Stomach (tissue), 9 donors: ENCODE measurements around the gene GNG4. TPM values are rescaled to one million over a fixed set of nuclear protein-coding genes. Genes with fewer than 3 reads are reported as not detected.
A peak's percentile ranks its signal among the peaks of the same experiment; 100 is the strongest.

Experiments
- DNase-seq, 2 donors: peaks; one replicate each; pipeline versions ENCODE4 v3.0.0 to v3.0.0-alpha.2; 2013 to 2019
- H3K27ac ChIP-seq, 5 donors: fragments of 200-600 bp in 4 of 5; sonication (generic) in 4 of 5; one replicate each; pipeline ENCODE4 v1.5.1; 2013 to 2019; ENCODE audit warnings: mild to moderate bottlenecking in 1 of 5, moderate library complexity in 1 of 5
- H3K27me3 ChIP-seq, 3 donors: fragments of 200-600 bp; sonication (generic); one replicate each; pipeline ENCODE4 v1.5.1; 2017 to 2019; ENCODE audit warnings: mixed run types in 1 of 3
- H3K36me3 ChIP-seq, 4 donors: fragments of 200-600 bp; sonication (generic); 1 replicate in 3 of 4; 2 replicates in 1 of 4; pipeline ENCODE4 v1.5.1; 2016 to 2019
- H3K4me1 ChIP-seq, 4 donors: fragments of 200-600 bp; sonication (generic); one replicate each; pipeline ENCODE4 v1.5.1; 2016 to 2019
- H3K4me3 ChIP-seq, 4 donors: fragments of 200-600 bp; sonication (generic) in 3 of 4; one replicate each; pipeline ENCODE4 v1.5.1; 2016 to 2019; ENCODE audit warnings: mild to moderate bottlenecking in 1 of 4
- H3K9me3 ChIP-seq, 4 donors: fragments of 200-600 bp; sonication (generic); one replicate each; pipeline ENCODE4 v1.5.1; 2016 to 2019
- EP300 ChIP-seq: sonication (generic); formaldehyde crosslinking; IDR thresholded peaks from one replicate; pipeline ENCODE4 v1.6.1; 2017; ENCODE audit warnings: antibody characterized with exemption
- POLR2A ChIP-seq, 4 donors: fragments of 450-650 bp; IDR thresholded peaks; one replicate each; pipeline ENCODE4 v1.6.1; 2016; ENCODE audit warnings: antibody characterized with exemption in 4 of 4, control low read depth in 2 of 4, mild to moderate bottlenecking in 1 of 4, moderate library complexity in 1 of 4
- POLR2AphosphoS5 ChIP-seq, 3 donors: sonication (generic); formaldehyde crosslinking; IDR thresholded peaks; one replicate each; pipeline ENCODE4 v1.6.1; 2016; ENCODE audit warnings: antibody characterized with exemption in 3 of 3
- WGBS, 5 donors: extraction: QIAGEN DNeasy Blood & Tissue Kit in 3 of 5; methylation state at CpG; one replicate each; pipeline versions ENCODE4 v1.1.5 to v1.1.7; 2013 to 2018; 5-methylcytosine and 5-hydroxymethylcytosine counted together
- intact Hi-C: fragments of 100-400 bp; cut with DNase I; formaldehyde crosslinking; loops from one replicate; pipeline ENCODE4 v1.15.1; 2023; ENCODE audit warnings: low total_unique reads
- polyA plus RNA-seq, 3 donors: library from polyadenylated mRNA; stranded (reverse); fragments of 200-250 nt; gene quantifications; one replicate each; pipeline ENCODE4 v1.2.3, GENCODE V29; 2013
- total RNA-seq, 5 donors: library from RNA; depleted of rRNA; stranded (reverse); fragments of >200 nt; gene quantifications; one replicate each; pipeline versions ENCODE4 v1.1.0 to v1.2.3, GENCODE V29; 2014 to 2016
- TF ChIP-seq, protein P1 (sequence below), 7 experiments: fragments of 450-650 bp in 4 of 7; fragments of 200-600 bp in 3 of 7; sonication (generic) in 3 of 7; IDR thresholded peaks; one replicate each; pipeline ENCODE4 v1.5.1; 2016 to 2019; ENCODE audit warnings: antibody characterized with exemption in 7 of 7, control low read depth in 2 of 7, mild to moderate bottlenecking in 1 of 7
- donor health status: healthy with polysubstance abuse.
- donor health status: Bipolar disorder and iron deficiency.
- donor health status: healthy.

GNG4 gene
- total and polyA plus RNA-seq, 8 donors = 0.58 to 5.1 (median 1.4) TPM; not detected in 1

DNA sequence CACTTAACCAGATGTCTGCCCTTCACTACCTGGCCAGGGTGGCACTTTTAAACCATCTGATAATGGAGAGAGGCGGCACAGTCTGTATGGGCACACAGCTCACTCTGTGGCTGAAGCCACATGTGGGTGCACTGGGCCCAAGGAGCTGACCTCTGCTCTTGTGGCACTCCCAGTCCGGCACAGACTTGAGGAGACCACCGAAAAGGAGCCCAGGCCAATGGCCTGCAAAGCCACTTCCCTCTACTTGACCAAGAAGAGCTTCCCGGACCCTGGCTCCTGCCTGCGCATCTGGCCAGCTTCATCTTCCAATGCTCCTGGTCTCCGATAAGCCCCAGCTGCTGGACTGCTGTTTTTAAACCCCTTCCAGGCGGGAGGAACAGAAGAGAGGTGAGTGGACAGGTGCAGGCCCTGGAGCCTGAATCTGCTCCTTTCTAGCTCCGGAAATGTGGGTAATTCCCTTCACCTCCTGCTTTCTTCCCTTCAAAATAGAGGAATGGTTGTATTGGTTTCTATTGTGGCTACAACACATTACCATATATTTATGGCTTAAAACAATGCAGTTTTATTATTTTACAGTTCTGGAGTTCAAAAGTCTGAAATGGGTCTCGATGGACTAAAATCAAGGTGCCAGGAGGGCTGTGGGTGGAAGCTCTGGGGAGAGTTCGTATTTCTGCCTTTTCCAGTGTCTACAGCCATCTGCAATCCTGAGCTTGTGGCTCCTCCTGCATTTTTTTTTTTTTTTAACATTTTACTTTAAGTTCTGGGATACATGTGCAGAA is 11.6 kb downstream of the GNG4 start:
- H3K4me1 ChIP-seq = peaks cover 0 to 7% (median 3%) of the 10 kb centered on the region in 4 donors
- H3K36me3 ChIP-seq = no peaks in the 10 kb centered on the region
- no peaks in the 10 kb centered on the region for H3K9me3 ChIP-seq
- intact Hi-C loops = no loop called here
- whole genome bisulfite sequencing, 5 donors = 73 to 92% (median 85%) methylated on average over 5 to 10 of the region's 10 CpGs
- no peak for TF ChIP-seq POLR2AphosphoS5 (IDR thresholded peaks at IDR 0.05)
- no peak for TF ChIP-seq POLR2A (IDR thresholded peaks at IDR 0.05)
- TF ChIP-seq EP300 = no peak
- TF ChIP-seq, protein P1, sequence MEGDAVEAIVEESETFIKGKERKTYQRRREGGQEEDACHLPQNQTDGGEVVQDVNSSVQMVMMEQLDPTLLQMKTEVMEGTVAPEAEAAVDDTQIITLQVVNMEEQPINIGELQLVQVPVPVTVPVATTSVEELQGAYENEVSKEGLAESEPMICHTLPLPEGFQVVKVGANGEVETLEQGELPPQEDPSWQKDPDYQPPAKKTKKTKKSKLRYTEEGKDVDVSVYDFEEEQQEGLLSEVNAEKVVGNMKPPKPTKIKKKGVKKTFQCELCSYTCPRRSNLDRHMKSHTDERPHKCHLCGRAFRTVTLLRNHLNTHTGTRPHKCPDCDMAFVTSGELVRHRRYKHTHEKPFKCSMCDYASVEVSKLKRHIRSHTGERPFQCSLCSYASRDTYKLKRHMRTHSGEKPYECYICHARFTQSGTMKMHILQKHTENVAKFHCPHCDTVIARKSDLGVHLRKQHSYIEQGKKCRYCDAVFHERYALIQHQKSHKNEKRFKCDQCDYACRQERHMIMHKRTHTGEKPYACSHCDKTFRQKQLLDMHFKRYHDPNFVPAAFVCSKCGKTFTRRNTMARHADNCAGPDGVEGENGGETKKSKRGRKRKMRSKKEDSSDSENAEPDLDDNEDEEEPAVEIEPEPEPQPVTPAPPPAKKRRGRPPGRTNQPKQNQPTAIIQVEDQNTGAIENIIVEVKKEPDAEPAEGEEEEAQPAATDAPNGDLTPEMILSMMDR (IDR thresholded peaks at IDR 0.05) = no peak
- H3K27ac ChIP-seq = no peak overlapping the region
- DNase-seq = no peak
- no peak overlapping the region for H3K4me3 ChIP-seq
- peaks cover 0 to 16% (median 0%) of the 10 kb centered on the region in 3 donors for H3K27me3 ChIP-seq

DNA sequence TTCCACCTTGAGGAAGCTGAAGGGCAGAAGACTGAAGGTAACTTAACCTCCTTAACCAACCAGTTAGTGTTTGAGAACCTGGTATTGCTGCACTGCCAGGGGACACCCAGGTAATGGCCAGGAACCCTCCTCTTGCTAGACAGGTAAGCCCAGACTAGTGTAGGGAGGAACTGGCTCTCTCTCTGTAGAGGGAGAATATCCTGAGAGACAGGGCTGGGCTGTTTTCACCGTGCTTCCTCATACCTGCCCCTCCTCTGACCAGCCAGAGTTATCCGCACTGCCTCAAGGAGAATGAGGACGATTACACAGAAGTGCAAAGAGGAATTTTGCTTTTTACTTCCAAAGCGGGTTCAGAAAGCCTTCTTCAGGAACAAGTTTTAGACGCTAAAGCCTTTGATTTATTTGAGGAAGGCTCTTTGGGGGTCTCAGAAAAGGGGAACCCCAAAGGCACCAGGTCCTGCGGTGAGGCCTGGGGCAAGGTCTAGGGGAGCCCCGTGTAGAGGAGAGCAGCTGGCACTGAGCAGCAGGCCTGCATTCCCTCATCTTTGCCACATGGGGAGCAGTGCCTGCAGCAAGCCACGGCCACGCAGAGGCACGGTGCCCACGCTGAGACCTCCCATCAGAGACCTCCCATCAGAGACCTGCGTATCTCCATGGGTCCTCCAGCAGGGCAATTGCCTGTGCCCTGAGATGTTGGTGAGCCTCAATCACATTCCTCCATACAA is 13.5 kb downstream of the GNG4 start:
- H3K36me3 ChIP-seq = no peaks in the 10 kb centered on the region
- no peak for TF ChIP-seq POLR2AphosphoS5 (IDR thresholded peaks at IDR 0.05)
- TF ChIP-seq, protein P1 (IDR thresholded peaks at IDR 0.05) = no peak
- TF ChIP-seq EP300 = no peak
- H3K9me3 ChIP-seq = no peaks in the 10 kb centered on the region
- no peak overlapping the region for H3K4me3 ChIP-seq
- WGBS, 5 donors = 62 to 74% (median 63%) methylated on average over 7 to 12 of the region's 12 CpGs
- peaks cover 0 to 4% (median 0%) of the 10 kb centered on the region in 3 donors for H3K27me3 ChIP-seq
- DNase-seq = no peak
- intact Hi-C loops = no loop called here
- no peak overlapping the region for H3K27ac ChIP-seq
- no peaks in the 10 kb centered on the region for H3K4me1 ChIP-seq

DNA sequence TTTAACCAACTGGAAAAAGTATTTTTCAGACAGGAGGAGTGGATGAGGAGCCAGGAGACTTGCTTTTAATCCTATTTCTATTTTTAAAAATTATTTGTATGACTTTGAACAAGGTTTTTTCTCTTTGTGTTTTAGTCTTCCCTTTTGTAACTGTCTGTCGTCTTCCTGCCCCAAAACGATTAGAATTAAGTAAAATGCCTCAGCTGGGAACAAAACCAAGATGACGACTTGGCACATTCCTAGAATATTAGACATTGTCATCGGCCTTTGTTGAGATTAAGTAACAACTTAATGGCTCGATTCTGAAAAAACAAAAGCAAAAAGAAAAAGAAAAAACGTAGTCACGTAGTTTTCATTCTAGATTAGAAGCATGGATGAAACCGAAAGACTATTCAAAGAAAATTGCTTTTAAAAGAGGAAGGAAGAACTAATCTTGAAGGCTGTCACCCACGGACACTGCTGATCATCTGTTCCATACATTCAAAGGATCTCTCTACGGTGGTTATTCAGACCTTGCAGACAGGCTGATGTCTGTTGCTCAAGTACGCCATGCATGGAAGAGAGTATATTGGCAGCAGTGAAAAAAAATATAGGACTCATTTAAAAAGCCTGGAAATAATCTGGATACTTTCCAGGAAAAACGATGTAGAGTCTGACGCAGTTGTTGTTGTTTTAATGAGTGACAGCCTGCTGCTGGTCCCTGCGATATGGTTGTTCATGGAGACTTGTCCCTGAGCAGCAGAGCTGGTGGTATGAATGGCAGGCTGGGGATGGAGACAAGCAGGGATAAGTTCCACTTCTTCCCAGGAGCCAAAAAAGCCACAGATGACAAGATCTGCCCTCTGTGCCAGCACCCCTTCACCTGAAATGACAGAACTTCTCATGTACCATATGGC is 16.8 kb downstream of the GNG4 start:
- H3K27me3 ChIP-seq = no peaks in the 10 kb centered on the region
- intact Hi-C loops = no loop called here
- no peaks in the 10 kb centered on the region for H3K4me1 ChIP-seq
- no peak for TF ChIP-seq POLR2AphosphoS5 (IDR thresholded peaks at IDR 0.05)
- no peak for TF ChIP-seq POLR2A (IDR thresholded peaks at IDR 0.05)
- TF ChIP-seq, protein P1 (IDR thresholded peaks at IDR 0.05) = no peak
- no peak for TF ChIP-seq EP300
- H3K9me3 ChIP-seq = no peaks in the 10 kb centered on the region
- H3K36me3 ChIP-seq = no peaks in the 10 kb centered on the region
- peak in 1 of 2 donors; percentile 17 for DNase-seq
- H3K27ac ChIP-seq = no peak overlapping the region
- peak overlapping the region in 1 of 4 donors; percentile 8 for H3K4me3 ChIP-seq
- WGBS, 5 donors = 40 to 54% (median 46%) methylated on average over 14 of the region's 14 CpGs

DNA sequence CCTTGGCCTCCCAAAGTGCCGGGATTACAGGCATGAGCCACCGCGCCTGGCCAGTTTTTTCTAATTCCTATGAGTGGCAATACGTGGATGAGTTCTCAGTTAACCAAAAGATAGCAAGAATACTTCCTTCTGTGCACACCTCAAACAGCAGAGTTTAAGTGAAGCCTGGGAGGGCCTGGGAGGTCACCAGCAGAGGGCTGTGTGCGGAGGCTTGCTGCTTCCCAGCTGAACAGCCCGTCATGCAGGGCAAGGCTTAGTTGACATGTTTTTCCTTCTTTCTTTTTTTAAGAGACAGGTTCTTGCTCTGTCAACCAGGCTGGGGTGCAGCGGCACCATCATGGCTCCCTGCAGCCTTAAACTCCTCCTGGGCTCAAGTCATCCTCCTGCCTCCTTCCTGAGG is 17.8 kb downstream of the GNG4 start:
- no peak overlapping the region for H3K4me3 ChIP-seq
- WGBS, 5 donors = 87 to 92% (median 89%) methylated on average over 7 of the region's 7 CpGs
- intact Hi-C loops = no loop called here
- H3K9me3 ChIP-seq = no peaks in the 10 kb centered on the region
- TF ChIP-seq, protein P1 (IDR thresholded peaks at IDR 0.05) = no peak
- TF ChIP-seq EP300 (no peak), POLR2AphosphoS5 (IDR thresholded peaks at IDR 0.05) (no peak), POLR2A (IDR thresholded peaks at IDR 0.05) (no peak)
- H3K36me3 ChIP-seq = no peaks in the 10 kb centered on the region
- DNase-seq = no peak
- no peak overlapping the region for H3K27ac ChIP-seq
- H3K4me1 ChIP-seq = no peaks in the 10 kb centered on the region
- H3K27me3 ChIP-seq = no peaks in the 10 kb centered on the region
